HCT116 (cell line): ENCODE data around the gene SLC35C1.

Experiments
- EZH2 ChIP-seq: fragments of 200-600 bp; sonication (generic); IDR thresholded peaks from 2 replicates; pipeline ENCODE4 v1.6.1; 2017; ENCODE audit warnings: antibody characterized with exemption, mixed run types
- EZH2phosphoT487 ChIP-seq: fragments of 200-600 bp; IDR thresholded peaks from 2 replicates; pipeline ENCODE4 v1.6.1; 2018; ENCODE audit warnings: antibody characterized with exemption, borderline replicate concordance
- FOSL1 ChIP-seq: IDR thresholded peaks from 2 replicates; pipeline ENCODE4 v1.6.1; 2012; ENCODE audit warnings: low read depth
- JUND ChIP-seq: IDR thresholded peaks from 2 replicates; pipeline ENCODE4 v1.6.1; 2012
- POLR2A ChIP-seq: IDR thresholded peaks from 2 replicates; pipeline ENCODE4 v1.7.0; 2011; ENCODE audit warnings: borderline replicate concordance; ENCODE audit not compliant: insufficient read depth, insufficient read length; ENCODE audit errors: extremely low read depth
- POLR2AphosphoS5 ChIP-seq: IDR thresholded peaks from 2 replicates; pipeline ENCODE4 v1.6.1; 2011; ENCODE audit warnings: mild to moderate bottlenecking, low read depth, low read length, moderate library complexity
- RAD21 ChIP-seq: IDR thresholded peaks from 2 replicates; pipeline ENCODE4 v1.6.1; 2012; ENCODE audit warnings: low read depth, mild to moderate bottlenecking
- SIN3A ChIP-seq: IDR thresholded peaks from 2 replicates; pipeline ENCODE4 v1.6.1; 2012; ENCODE audit warnings: low read depth
- ZNF274 ChIP-seq: fragments of 200-500 bp; sonication (Bioruptor generic); IDR thresholded peaks from 2 replicates; pipeline ENCODE4 v1.6.1; 2014; ENCODE audit warnings: mild to moderate bottlenecking, low read depth, low read length, inconsistent platforms
- TF ChIP-seq, protein P1 (sequence below): IDR thresholded peaks from 2 replicates; pipeline ENCODE4 v1.6.1; 2012; ENCODE audit warnings: low read depth
- TF ChIP-seq, protein P2 (sequence below), 3 experiments: fragments of 200-600 bp in 1 of 3; sonication (generic) in 1 of 3; IDR thresholded peaks in 2 of 3; conservative IDR thresholded peaks in 1 of 3; 2 replicates each; pipeline ENCODE4 v1.5.1; 2012 to 2017; ENCODE audit warnings: low read depth in 2 of 3, low read length in 2 of 3, antibody characterized with exemption in 1 of 3, borderline replicate concordance in 1 of 3, control low read depth in 1 of 3, mild to moderate bottlenecking in 1 of 3, mixed read lengths in 1 of 3, mixed run types in 1 of 3, moderate library complexity in 1 of 3; ENCODE audit not compliant: insufficient read depth in 1 of 3
- TF ChIP-seq, protein P3 (sequence below): IDR thresholded peaks from 2 replicates; pipeline ENCODE4 v1.6.1; 2012

DNA sequence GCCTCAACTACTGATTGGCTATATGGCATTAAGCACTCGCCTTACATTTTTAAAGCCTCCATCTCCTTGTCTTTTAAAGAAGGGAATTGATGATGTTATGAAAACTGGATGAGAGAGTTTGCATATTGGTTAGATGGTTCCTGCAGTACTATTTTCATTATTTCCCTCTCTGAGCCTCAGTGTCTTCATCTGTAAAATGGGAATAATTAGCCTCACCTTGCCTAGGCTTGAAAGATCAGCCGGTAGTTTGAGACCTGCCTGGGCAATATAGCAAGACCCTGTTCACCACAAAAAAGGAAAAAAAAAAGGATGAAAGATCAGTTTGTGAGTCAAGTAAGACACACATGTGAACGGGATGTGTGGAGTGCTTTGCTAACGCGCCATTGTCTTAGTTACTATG, 35.0 kb upstream of the SLC35C1 start:
- TF ChIP-seq, protein P1, sequence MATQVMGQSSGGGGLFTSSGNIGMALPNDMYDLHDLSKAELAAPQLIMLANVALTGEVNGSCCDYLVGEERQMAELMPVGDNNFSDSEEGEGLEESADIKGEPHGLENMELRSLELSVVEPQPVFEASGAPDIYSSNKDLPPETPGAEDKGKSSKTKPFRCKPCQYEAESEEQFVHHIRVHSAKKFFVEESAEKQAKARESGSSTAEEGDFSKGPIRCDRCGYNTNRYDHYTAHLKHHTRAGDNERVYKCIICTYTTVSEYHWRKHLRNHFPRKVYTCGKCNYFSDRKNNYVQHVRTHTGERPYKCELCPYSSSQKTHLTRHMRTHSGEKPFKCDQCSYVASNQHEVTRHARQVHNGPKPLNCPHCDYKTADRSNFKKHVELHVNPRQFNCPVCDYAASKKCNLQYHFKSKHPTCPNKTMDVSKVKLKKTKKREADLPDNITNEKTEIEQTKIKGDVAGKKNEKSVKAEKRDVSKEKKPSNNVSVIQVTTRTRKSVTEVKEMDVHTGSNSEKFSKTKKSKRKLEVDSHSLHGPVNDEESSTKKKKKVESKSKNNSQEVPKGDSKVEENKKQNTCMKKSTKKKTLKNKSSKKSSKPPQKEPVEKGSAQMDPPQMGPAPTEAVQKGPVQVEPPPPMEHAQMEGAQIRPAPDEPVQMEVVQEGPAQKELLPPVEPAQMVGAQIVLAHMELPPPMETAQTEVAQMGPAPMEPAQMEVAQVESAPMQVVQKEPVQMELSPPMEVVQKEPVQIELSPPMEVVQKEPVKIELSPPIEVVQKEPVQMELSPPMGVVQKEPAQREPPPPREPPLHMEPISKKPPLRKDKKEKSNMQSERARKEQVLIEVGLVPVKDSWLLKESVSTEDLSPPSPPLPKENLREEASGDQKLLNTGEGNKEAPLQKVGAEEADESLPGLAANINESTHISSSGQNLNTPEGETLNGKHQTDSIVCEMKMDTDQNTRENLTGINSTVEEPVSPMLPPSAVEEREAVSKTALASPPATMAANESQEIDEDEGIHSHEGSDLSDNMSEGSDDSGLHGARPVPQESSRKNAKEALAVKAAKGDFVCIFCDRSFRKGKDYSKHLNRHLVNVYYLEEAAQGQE = no peak
- TF ChIP-seq EZH2 (no peak), RAD21 (no peak), ZNF274 (no peak), POLR2AphosphoS5 (no peak), POLR2A (no peak), EZH2phosphoT487 (no peak), SIN3A (no peak), JUND (no peak), FOSL1 (no peak)
- TF ChIP-seq, protein P2, sequence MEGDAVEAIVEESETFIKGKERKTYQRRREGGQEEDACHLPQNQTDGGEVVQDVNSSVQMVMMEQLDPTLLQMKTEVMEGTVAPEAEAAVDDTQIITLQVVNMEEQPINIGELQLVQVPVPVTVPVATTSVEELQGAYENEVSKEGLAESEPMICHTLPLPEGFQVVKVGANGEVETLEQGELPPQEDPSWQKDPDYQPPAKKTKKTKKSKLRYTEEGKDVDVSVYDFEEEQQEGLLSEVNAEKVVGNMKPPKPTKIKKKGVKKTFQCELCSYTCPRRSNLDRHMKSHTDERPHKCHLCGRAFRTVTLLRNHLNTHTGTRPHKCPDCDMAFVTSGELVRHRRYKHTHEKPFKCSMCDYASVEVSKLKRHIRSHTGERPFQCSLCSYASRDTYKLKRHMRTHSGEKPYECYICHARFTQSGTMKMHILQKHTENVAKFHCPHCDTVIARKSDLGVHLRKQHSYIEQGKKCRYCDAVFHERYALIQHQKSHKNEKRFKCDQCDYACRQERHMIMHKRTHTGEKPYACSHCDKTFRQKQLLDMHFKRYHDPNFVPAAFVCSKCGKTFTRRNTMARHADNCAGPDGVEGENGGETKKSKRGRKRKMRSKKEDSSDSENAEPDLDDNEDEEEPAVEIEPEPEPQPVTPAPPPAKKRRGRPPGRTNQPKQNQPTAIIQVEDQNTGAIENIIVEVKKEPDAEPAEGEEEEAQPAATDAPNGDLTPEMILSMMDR (IDR thresholded peaks at IDR 0.05 in 2 of 3, conservative IDR thresholded peaks at IDR 0.05 in 1 of 3; ENCODE audit: borderline replicate concordance in 1 of 3, insufficient read depth in 1 of 3, low read depth in 2 of 3, low read length in 2 of 3) = no peak
- TF ChIP-seq, protein P3, sequence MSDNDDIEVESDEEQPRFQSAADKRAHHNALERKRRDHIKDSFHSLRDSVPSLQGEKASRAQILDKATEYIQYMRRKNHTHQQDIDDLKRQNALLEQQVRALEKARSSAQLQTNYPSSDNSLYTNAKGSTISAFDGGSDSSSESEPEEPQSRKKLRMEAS = no peak
